Thoracic aorta (tissue), 2 donors: ENCODE data around the gene DLL1. TPM values are rescaled to one million over a fixed set of nuclear protein-coding genes. Genes with fewer than 3 reads are reported as not detected.

Experiments used
- ATAC-seq: fragments of 150-250 bp; one replicate; pipeline ENCODE4 v1.8.0; 2017; ENCODE audit warnings: low read depth; ENCODE audit not compliant: insufficient number of reproducible peaks, low FRiP score
- DNase-seq: peaks from one replicate; pipeline ENCODE4 v3.0.0-alpha.2; 2020; ENCODE audit warnings: low spot score
- H3K27ac ChIP-seq, 2 donors: fragments of 200-600 bp; sonication (generic); 1 replicate in 1 of 2; 2 replicates in 1 of 2; pipeline ENCODE4 v1.5.1; 2016; ENCODE audit warnings: mild to moderate bottlenecking in 2 of 2, moderate library complexity in 2 of 2
- H3K27me3 ChIP-seq: fragments of 200-600 bp; sonication (generic); replicated peaks from 2 replicates; pipeline ENCODE4 v1.6.0; 2016; ENCODE audit warnings: mild to moderate bottlenecking; ENCODE audit not compliant: insufficient read depth
- H3K36me3 ChIP-seq: fragments of 200-600 bp; sonication (generic); one replicate; pipeline ENCODE4 v1.5.1; 2016
- H3K4me1 ChIP-seq, 2 donors: fragments of 200-600 bp; sonication (generic); 1 replicate in 1 of 2; 2 replicates in 1 of 2; pipeline versions ENCODE4 v1.5.1 to v1.6.0; 2016; ENCODE audit warnings: low read depth in 2 of 2, mild to moderate bottlenecking in 1 of 2; ENCODE audit not compliant: control insufficient read depth in 1 of 2
- H3K4me3 ChIP-seq: fragments of 200-600 bp; sonication (generic); 2 replicates; pipeline ENCODE4 v1.5.1; 2016; ENCODE audit warnings: mild to moderate bottlenecking
- H3K9me3 ChIP-seq: fragments of 200-600 bp; sonication (generic); 2 replicates; pipeline ENCODE4 v1.5.1; 2016
- CTCF ChIP-seq: fragments of 200-600 bp; sonication (generic); IDR thresholded peaks from one replicate; pipeline ENCODE4 v1.5.1; 2019; ENCODE audit warnings: antibody characterized with exemption
- total RNA-seq, 2 donors: library from RNA; depleted of rRNA; stranded (reverse); fragments of >200 nt; gene quantifications; one replicate each; pipeline versions ENCODE4 v1.1.0 to v1.2.3, GENCODE V29; 2016

DLL1 gene
- total RNA-seq, 2 donors from 2014 or later = 6.1 to 12.6 TPM

- DNase-seq = no peak
- Histone ChIP-seq H3K27ac (no peak overlapping the region), H3K4me1 (no peaks in the 10 kb centered on the region), H3K4me3 (no peak overlapping the region), H3K9me3 (no peaks in the 10 kb centered on the region), H3K27me3 (no peaks in the 10 kb centered on the region), H3K36me3 (no peaks in the 10 kb centered on the region)
- ATAC-seq = no peak
- TF ChIP-seq CTCF = no peak
These were observed 36.3 kb downstream of the DLL1 start for GRCh38 chr6:170254315-170255213.

- DNase-seq (no peak), ATAC-seq (no peak)
- Histone ChIP-seq H3K36me3 (no peaks in the 10 kb centered on the region), H3K27ac (no peak overlapping the region), H3K27me3 (no peaks in the 10 kb centered on the region), H3K4me1 (no peaks in the 10 kb centered on the region), H3K4me3 (no peak overlapping the region), H3K9me3 (no peaks in the 10 kb centered on the region)
- no peak for TF ChIP-seq CTCF
These were observed 37.0 kb downstream of the DLL1 start for GRCh38 chr6:170253910-170254269.

- Histone ChIP-seq H3K4me1 (no peaks in the 10 kb centered on the region), H3K9me3 (no peaks in the 10 kb centered on the region), H3K36me3 (no peaks in the 10 kb centered on the region), H3K27me3 (no peaks in the 10 kb centered on the region), H3K4me3 (no peak overlapping the region), H3K27ac (no peak overlapping the region)
- DNase-seq = no peak
- no peak for TF ChIP-seq CTCF
- no peak for ATAC-seq
These were observed 37.5 kb downstream of the DLL1 start for GRCh38 chr6:170253226-170253909.

DNA sequence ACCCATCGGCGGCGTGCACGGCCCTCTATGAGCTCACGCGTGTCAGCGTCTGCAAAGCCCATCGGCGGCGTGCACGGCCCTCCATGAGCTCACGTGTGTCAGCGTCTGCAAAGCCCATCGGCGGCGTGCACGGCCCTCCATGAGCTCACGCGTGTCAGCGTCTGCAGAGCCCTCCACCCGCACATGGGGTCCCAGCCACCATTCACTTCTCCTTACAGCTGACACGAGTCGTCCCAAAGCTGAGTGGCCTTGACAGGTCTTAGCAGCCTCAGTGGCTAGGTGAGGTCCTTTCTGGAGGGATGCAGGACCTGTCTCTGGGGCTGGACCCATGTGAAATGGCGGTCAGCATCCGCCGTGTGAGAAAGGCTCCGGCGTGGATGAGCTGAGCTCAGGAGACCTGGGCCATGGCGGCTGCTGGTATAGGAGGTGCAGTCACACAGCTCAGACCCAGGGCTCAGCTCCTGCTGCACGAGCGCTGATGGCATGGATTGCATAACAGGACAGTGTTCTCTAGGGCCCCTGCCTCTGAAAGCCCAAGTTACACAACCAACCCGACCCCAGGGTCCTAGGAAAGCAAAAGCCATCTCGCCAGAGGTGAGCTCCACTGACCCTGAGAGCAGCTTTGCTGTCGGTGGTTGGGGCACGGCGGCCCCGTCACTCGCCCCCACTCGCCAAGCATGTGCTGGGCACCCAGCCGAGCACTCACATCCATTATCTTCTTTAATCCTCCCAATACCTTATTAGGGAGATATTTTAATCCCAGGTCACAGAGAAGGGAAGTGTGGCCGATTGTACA is 38.9 kb downstream of the DLL1 start:
- no peak overlapping the region for H3K4me3 ChIP-seq
- ATAC-seq = no peak
- no peaks in the 10 kb centered on the region for H3K27me3 ChIP-seq
- H3K27ac ChIP-seq = no peak overlapping the region
- H3K36me3 ChIP-seq = no peaks in the 10 kb centered on the region
- no peaks in the 10 kb centered on the region for H3K4me1 ChIP-seq
- TF ChIP-seq CTCF = no peak
- H3K9me3 ChIP-seq = no peaks in the 10 kb centered on the region
- no peak for DNase-seq
